Fibroblast of lung (primary cell): Measurements from ENCODE around the gene HNRNPA0. TPM values are rescaled to one million over a fixed set of nuclear protein-coding genes. Genes with fewer than 3 reads are reported as not detected.

Experiments used
- DNase-seq, 2 donors: peaks; one replicate each; pipeline versions ENCODE4 v3.0.0 to v3.0.0-alpha.2; 2010; ENCODE audit warnings: low read depth in 2 of 2
- H2AFZ ChIP-seq: 2 replicates; pipeline ENCODE4 v1.5.1; 2012; ENCODE audit warnings: low read length, control low read depth, inconsistent platforms
- H3K27ac ChIP-seq: 2 replicates; pipeline ENCODE4 v1.5.1; 2011; ENCODE audit warnings: low read length, control low read depth; ENCODE audit not compliant: insufficient read depth
- H3K27me3 ChIP-seq: 2 replicates; pipeline ENCODE4 v1.5.1; 2011; ENCODE audit warnings: mild to moderate bottlenecking, low read length; ENCODE audit not compliant: control insufficient read depth, insufficient read depth
- H3K36me3 ChIP-seq: 2 replicates; pipeline ENCODE4 v1.5.1; 2011; ENCODE audit warnings: low read length; ENCODE audit not compliant: control insufficient read depth, insufficient read depth
- H3K4me1 ChIP-seq: 2 replicates; pipeline ENCODE4 v1.5.1; 2011; ENCODE audit warnings: low read length; ENCODE audit not compliant: control insufficient read depth, insufficient read depth; ENCODE audit errors: extremely low read depth
- H3K4me2 ChIP-seq: 2 replicates; pipeline ENCODE4 v1.5.1; 2011; ENCODE audit warnings: low read length, control low read depth; ENCODE audit not compliant: insufficient read depth; ENCODE audit errors: extremely low read depth
- H3K4me3 ChIP-seq, 4 experiments: fragments of 200-600 bp in 1 of 4; sonication (generic) in 1 of 4; replicated peaks in 1 of 4; 2 replicates each; pipeline ENCODE4 v1.5.1; 2011 to 2016; ENCODE audit warnings: low read length in 4 of 4, low read depth in 3 of 4, mild to moderate bottlenecking in 3 of 4, control low read depth in 2 of 4, inconsistent platforms in 1 of 4, mixed read lengths in 1 of 4; ENCODE audit not compliant: insufficient read depth in 1 of 4; ENCODE audit errors: control extremely low read depth in 1 of 4
- H3K79me2 ChIP-seq: 2 replicates; pipeline ENCODE4 v1.5.1; 2012; ENCODE audit warnings: mild to moderate bottlenecking, low read length, inconsistent platforms; ENCODE audit not compliant: control insufficient read depth, insufficient read depth
- H3K9ac ChIP-seq: 2 replicates; pipeline ENCODE4 v1.5.1; 2011; ENCODE audit warnings: mild to moderate bottlenecking, low read length, control low read depth; ENCODE audit not compliant: insufficient read depth
- H3K9me3 ChIP-seq: 2 replicates; pipeline ENCODE4 v1.5.1; 2012; ENCODE audit warnings: low read depth, low read length; ENCODE audit not compliant: control insufficient read depth, insufficient read depth
- H4K20me1 ChIP-seq: 2 replicates; pipeline ENCODE4 v1.5.1; 2011; ENCODE audit warnings: low read length; ENCODE audit not compliant: control insufficient read depth, insufficient read depth; ENCODE audit errors: extremely low read depth
- CTCF ChIP-seq, 2 donors: IDR thresholded peaks in 1 of 2; conservative IDR thresholded peaks in 1 of 2; 1 replicate in 1 of 2; 2 replicates in 1 of 2; pipeline ENCODE4 v1.5.1; 2011 to 2012; ENCODE audit warnings: low read length in 2 of 2, control low read depth in 1 of 2, inconsistent platforms in 1 of 2, low read depth in 1 of 2, mild to moderate bottlenecking in 1 of 2
- EZH2 ChIP-seq: IDR thresholded peaks from 2 replicates; pipeline ENCODE4 v1.5.1; 2012; ENCODE audit warnings: low read length, control low read depth, mild to moderate bottlenecking; ENCODE audit errors: missing control alignments
- polyA plus RNA-seq, 2 donors: library from polyadenylated mRNA; depleted of rRNA in 1 of 2; stranded (reverse) in 1 of 2; unstranded in 1 of 2; fragments of >200 nt; gene quantifications; 2 replicates each; pipeline ENCODE4 v1.2.1, GENCODE V29; 2011 to 2012; ENCODE audit warnings: missing spikeins in 1 of 2
- total RNA-seq: library from RNA; depleted of rRNA; stranded (reverse); fragments of >200 nt; gene quantifications from 2 replicates; pipeline ENCODE4 v1.2.1, GENCODE V29; 2014

Gene HNRNPA0
- total and polyA plus RNA-seq, 2 donors (not counting 1 experiment from before 2014, with no cell fraction given), result 9.4 to 11.6 TPM

GRCh38 chr5:137696481-137696880, 57.7 kb downstream of the HNRNPA0 start:
- no peaks in the 10 kb centered on the region for H3K9me3 ChIP-seq
- no peaks in the 10 kb centered on the region for H3K79me2 ChIP-seq
- H3K9ac ChIP-seq, result no peak overlapping the region
- H3K27ac ChIP-seq, result no peak overlapping the region
- H3K4me1 ChIP-seq, result no peaks in the 10 kb centered on the region
- TF ChIP-seq EZH2, result no peak
- no peak for TF ChIP-seq CTCF (conservative IDR thresholded peaks at IDR 0.05 in 1 of 2, IDR thresholded peaks at IDR 0.05 in 1 of 2; ENCODE audit: low read depth in 1 of 2, low read length in 2 of 2)
- H2AFZ ChIP-seq, result no peak overlapping the region
- H3K4me2 ChIP-seq, result no peak overlapping the region
- no peak overlapping the region for H3K4me3 ChIP-seq
- H3K36me3 ChIP-seq, result no peaks in the 10 kb centered on the region
- peak; percentile 15 to 68 for DNase-seq
- no peaks in the 10 kb centered on the region for H3K27me3 ChIP-seq
- H4K20me1 ChIP-seq, result no peaks in the 10 kb centered on the region

GRCh38 chr5:137695651-137696428, 58.3 kb downstream of the HNRNPA0 start:
- no peak overlapping the region for H3K4me3 ChIP-seq
- no peaks in the 10 kb centered on the region for H3K79me2 ChIP-seq
- TF ChIP-seq EZH2, result no peak
- TF ChIP-seq CTCF (conservative IDR thresholded peaks at IDR 0.05 in 1 of 2, IDR thresholded peaks at IDR 0.05 in 1 of 2; ENCODE audit: low read depth in 1 of 2, low read length in 2 of 2), result no peak
- H3K4me2 ChIP-seq, result no peak overlapping the region
- no peak overlapping the region for H3K9ac ChIP-seq
- H3K4me1 ChIP-seq, result no peaks in the 10 kb centered on the region
- H3K36me3 ChIP-seq, result no peaks in the 10 kb centered on the region
- H2AFZ ChIP-seq, result no peak overlapping the region
- H4K20me1 ChIP-seq, result no peaks in the 10 kb centered on the region
- H3K27ac ChIP-seq, result no peak overlapping the region
- no peak for DNase-seq
- H3K9me3 ChIP-seq, result no peaks in the 10 kb centered on the region
- H3K27me3 ChIP-seq, result no peaks in the 10 kb centered on the region

Other genes starting within 250 kb of the HNRNPA0 start
- 1.5 and 2.3 TPM in 2 replicates for gene KLHL3, start 18.3 kb downstream of the HNRNPA0 start, total RNA-seq
- gene KLHL3, start 18.3 kb downstream of the HNRNPA0 start, polyA plus RNA-seq, result 0.60 and 1.1 TPM in 2 replicates
- gene MYOT, start 113.5 kb upstream of the HNRNPA0 start, total RNA-seq, result not detected in 2 replicates
- not detected in 2 replicates for gene MYOT, start 113.5 kb upstream of the HNRNPA0 start, polyA plus RNA-seq
- gene PKD2L2, start 135.1 kb upstream of the HNRNPA0 start, total RNA-seq, result 0.26 TPM in 1 of 2 replicates, not detected in the other
- not detected in 2 replicates for gene PKD2L2, start 135.1 kb upstream of the HNRNPA0 start, polyA plus RNA-seq